Panc1 (cell line): ENCODE results near the gene CCDC15. TPM values are rescaled to one million over a fixed set of nuclear protein-coding genes. Genes with fewer than 3 reads are reported as not detected.

Experiments used
- ATAC-seq: fragments of 200-7000 bp; cut with Tn5 transposase; 2 replicates; pipeline ENCODE4 v1.9.1; 2020; ENCODE audit warnings: mild to moderate bottlenecking, moderate library complexity
- BruUV-seq: library from RNA; stranded (reverse); fragments of 400-500 nt; replicated peaks from 2 replicates; lab custom pipeline; 2021; lab: Mats Ljungman, UMichigan
- CTCF ChIA-PET: fragments of 300-600 bp; sonication (Branson Sonifier 250); formaldehyde crosslinking; loops from one replicate; lab custom pipeline; 2022; ENCODE audit warnings: antibody characterized with exemption; lab: Charles Lee
- POLR2A ChIA-PET: fragments of 300-600 bp; sonication (Branson Sonifier 250); formaldehyde crosslinking; loops from one replicate; lab custom pipeline; 2022; ENCODE audit warnings: antibody characterized with exemption; lab: Charles Lee
- DNase-seq: peaks from one replicate; pipeline ENCODE4 v3.0.0-alpha.2; 2010; ENCODE audit warnings: low read depth, low spot score
- H3K27ac ChIP-seq: 2 replicates; pipeline ENCODE4 v1.5.1; 2011; ENCODE audit warnings: mild to moderate bottlenecking, low read length, inconsistent platforms
- H3K27me3 ChIP-seq: fragments of 200-500 bp; sonication (Bioruptor generic); 2 replicates; pipeline ENCODE4 v1.6.0; 2014; ENCODE audit warnings: low read length, inconsistent platforms; ENCODE audit not compliant: control insufficient read depth, insufficient read depth
- H3K36me3 ChIP-seq: fragments of 200-500 bp; sonication (Bioruptor generic); 2 replicates; pipeline ENCODE4 v1.5.1; 2014; ENCODE audit warnings: inconsistent platforms, mild to moderate bottlenecking, low read length, moderate library complexity; ENCODE audit not compliant: control insufficient read depth, insufficient read depth
- H3K4me1 ChIP-seq: 2 replicates; pipeline ENCODE4 v1.5.1; 2011; ENCODE audit warnings: inconsistent platforms, mild to moderate bottlenecking, low read length, moderate library complexity; ENCODE audit not compliant: control insufficient read depth, insufficient read depth
- H3K4me3 ChIP-seq, 2 experiments: 2 replicates each; pipeline ENCODE4 v1.5.1; 2011 to 2012; ENCODE audit warnings: low read depth in 2 of 2, low read length in 2 of 2, mild to moderate bottlenecking in 2 of 2, inconsistent platforms in 1 of 2, moderate library complexity in 1 of 2
- H3K9me3 ChIP-seq: fragments of 200-500 bp; sonication (Bioruptor generic); 2 replicates; pipeline ENCODE4 v1.5.1; 2014; ENCODE audit warnings: low read depth, mild to moderate bottlenecking, inconsistent platforms, low read length, moderate library complexity; ENCODE audit not compliant: control insufficient read depth, insufficient read depth
- CTCF ChIP-seq: fragments of 450-650 bp; IDR thresholded peaks from 2 replicates; pipeline ENCODE4 v1.5.1; 2017; ENCODE audit warnings: mild to moderate bottlenecking
- POLR2AphosphoS5 ChIP-seq: IDR thresholded peaks from 2 replicates; pipeline ENCODE4 v1.6.1; 2012; ENCODE audit warnings: mild to moderate bottlenecking, low read depth, low read length, moderate library complexity
- REST ChIP-seq, 2 experiments: IDR thresholded peaks; 2 replicates each; pipeline ENCODE4 v1.6.1; 2011 to 2012; ENCODE audit warnings: low read depth in 2 of 2, control low read depth in 1 of 2, low read length in 1 of 2, mild to moderate bottlenecking in 1 of 2, moderate library complexity in 1 of 2; ENCODE audit not compliant: insufficient read depth in 1 of 2
- SIN3A ChIP-seq: IDR thresholded peaks from 2 replicates; pipeline ENCODE4 v1.6.1; 2012; ENCODE audit warnings: low read depth, mild to moderate bottlenecking, low read length, moderate library complexity, borderline replicate concordance; ENCODE audit not compliant: insufficient read depth
- TCF7L2 ChIP-seq: IDR thresholded peaks from 2 replicates; pipeline ENCODE4 v1.6.1; 2011; ENCODE audit warnings: mild to moderate bottlenecking, low read depth, low read length, inconsistent platforms
- in situ Hi-C: cut with HindIII; loops from 2 replicates; pipeline ENCODE4 v1.10.0; 2016; ENCODE audit warnings: low sequenced_read_pairs, low pct_unique_long_range_greater_than_20kb
- intact Hi-C: fragments of 100-400 bp; cut with micrococcal nuclease; formaldehyde crosslinking; loops from one replicate; pipeline ENCODE4 v1.10.0; 2022; ENCODE audit not compliant: unreplicated experiment
- total RNA-seq: library from RNA; stranded (reverse); gene quantifications from one replicate; pipeline ENCODE4 v1.2.1, GENCODE V29; 2021; ENCODE audit not compliant: unreplicated experiment

The CCDC15 gene
- total RNA-seq, 1 experiment from 2014 or later = 2.8 TPM

- intact Hi-C loops (no loop called here), in situ Hi-C loops (no loop called here)
- ATAC-seq (no peak), DNase-seq (no peak)
- no TSS peak for BruUV-seq
- H3K27ac ChIP-seq = no peak overlapping the region
- ChIA-PET POLR2A (no interaction called here), CTCF (no interaction called here)
- H3K9me3 ChIP-seq = no peaks in the 10 kb centered on the region
- no peaks in the 10 kb centered on the region for H3K36me3 ChIP-seq
- H3K4me1 ChIP-seq = no peaks in the 10 kb centered on the region
- H3K27me3 ChIP-seq = no peaks in the 10 kb centered on the region
- H3K4me3 ChIP-seq = no peak overlapping the region
- TF ChIP-seq CTCF (no peak), SIN3A (no peak), POLR2AphosphoS5 (no peak), REST (IDR thresholded peaks at IDR 0.05; ENCODE audit: insufficient read depth in 1 of 2, low read depth in 2 of 2, low read length in 1 of 2) (no peak), TCF7L2 (no peak)
These were observed 126.0 kb downstream of the CCDC15 start for GRCh38 chr11:125079878-125080530.

GRCh38 chr11:125080531-125080911 is 126.5 kb downstream of the CCDC15 start:
- no peak for DNase-seq
- no peak for TF ChIP-seq TCF7L2
- TF ChIP-seq SIN3A = no peak
- no peak for TF ChIP-seq CTCF
- no peak for TF ChIP-seq POLR2AphosphoS5
- TF ChIP-seq REST (IDR thresholded peaks at IDR 0.05; ENCODE audit: insufficient read depth in 1 of 2, low read depth in 2 of 2, low read length in 1 of 2) = no peak
- no peaks in the 10 kb centered on the region for H3K36me3 ChIP-seq
- no peaks in the 10 kb centered on the region for H3K4me1 ChIP-seq
- no peaks in the 10 kb centered on the region for H3K27me3 ChIP-seq
- ChIA-PET CTCF (no interaction called here), POLR2A (no interaction called here)
- in situ Hi-C loops = no loop called here
- no peak overlapping the region for H3K27ac ChIP-seq
- no peak overlapping the region for H3K4me3 ChIP-seq
- intact Hi-C loops = no loop called here
- no peaks in the 10 kb centered on the region for H3K9me3 ChIP-seq
- ATAC-seq = no peak
- no TSS peak for BruUV-seq
